Heart left ventricle (tissue), 13 donors: ENCODE data around the gene ARHGEF33.

ENCODE experiments used
- CTCF ChIP-seq, 12 donors: fragments of 200-600 bp; sonication (generic) in 4 of 12; IDR thresholded peaks; one replicate each; pipeline versions ENCODE4 v1.5.0 to v1.8.0; 2018 to 2022; ENCODE audit warnings: antibody characterized with exemption in 12 of 12, mild to moderate bottlenecking in 5 of 12
- POLR2A ChIP-seq, 2 donors: fragments of 450-650 bp; IDR thresholded peaks; one replicate each; pipeline ENCODE4 v1.6.1; 2017; ENCODE audit warnings: antibody characterized with exemption in 2 of 2, mild to moderate bottlenecking in 2 of 2, moderate library complexity in 2 of 2
- donor health status: ischemic (EF 13 %, LVEDD 7.1; RV severe dilation, severe dysfunction).
- donor health status: DM: no; HTN: yes; CAD: no.
- donor health status: DM: no; HTN: no; CAD: no.
- donor health status: ischemic (EF 25% LVEDD 6.9; RV normal size, moderate dysfunction).
- donor health status: ischemic (EF 25% LVEDD 5.7; RV mildly dilated, moderate dysfunction).
- donor health status: ischemic (EF 35%, LVEDD 5.7; RV mildly dilated, moderate dysfunction).
- donor health status: nonischemic (EF 11% LVEDD 7.7; RV severe dilation, severe dysfunction).
- donor health status: DM: yes; HTN: yes; CAD: no.
- donor health status: PGD.
- donor health status: ischemic (EF 29% LVEDD 5.4; RV normal size, mild dysfunction).
- donor health status: nonischemic (EF 23%, LVEDD 6.1; RV moderate dilation, normal function).

- TF ChIP-seq CTCF (IDR thresholded peaks at IDR 0.05), result no peak
- no peak for TF ChIP-seq POLR2A (IDR thresholded peaks at IDR 0.05)
These were observed 125.7 kb downstream of the ARHGEF33 start for GRCh38 chr2:39015424-39015823.
